Measurements from ENCODE around the gene SLC44A5.

GRCh38 chr1:75484789-75485188, 126.1 kb downstream of the SLC44A5 start:
- TF ChIP-seq MAX (IDR thresholded peaks at IDR 0.05), result no peak
- TF ChIP-seq CEBPB (IDR thresholded peaks at IDR 0.05), result no peak
- no peak for TF ChIP-seq TAF1 (IDR thresholded peaks at IDR 0.05; ENCODE audit: low read depth)
- no peak for TF ChIP-seq RAD21 (IDR thresholded peaks at IDR 0.05; ENCODE audit: low read depth)
- no peak for TF ChIP-seq NFIC (IDR thresholded peaks at IDR 0.05)
- TF ChIP-seq YY1 (IDR thresholded peaks at IDR 0.05; ENCODE audit: low read depth), result no peak
- TF ChIP-seq EP300 (IDR thresholded peaks at IDR 0.05; ENCODE audit: borderline replicate concordance), result no peak
- no peak for TF ChIP-seq TEAD4 (IDR thresholded peaks at IDR 0.05)
- no peak for TF ChIP-seq TCF12 (IDR thresholded peaks at IDR 0.05; ENCODE audit: low read depth)
- no peak for TF ChIP-seq ZBTB7A (IDR thresholded peaks at IDR 0.05; ENCODE audit: low read depth)
- TF ChIP-seq EGR1 (IDR thresholded peaks at IDR 0.05), result no peak

All from Ishikawa (cell line).